Loucy (cell line): Measurements from ENCODE around the gene SLAIN2.
"Not testable (repeated sequence)": the region's sequence is repeated elsewhere in the genome, so short reads cannot be mapped to it uniquely, and the experiment has no call there.

Experiments used
- EZH2phosphoT487 ChIP-seq: fragments of 200-600 bp; IDR thresholded peaks from 2 replicates; pipeline ENCODE4 v1.6.1; 2018; ENCODE audit warnings: antibody characterized with exemption, mild to moderate bottlenecking, moderate library complexity, borderline replicate concordance
- TF ChIP-seq, protein P1 (sequence below): fragments of 200-600 bp; sonication (generic); conservative IDR thresholded peaks from 2 replicates; pipeline ENCODE4 v1.5.1; 2014; ENCODE audit warnings: mild to moderate bottlenecking, antibody characterized with exemption, low read length

DNA sequence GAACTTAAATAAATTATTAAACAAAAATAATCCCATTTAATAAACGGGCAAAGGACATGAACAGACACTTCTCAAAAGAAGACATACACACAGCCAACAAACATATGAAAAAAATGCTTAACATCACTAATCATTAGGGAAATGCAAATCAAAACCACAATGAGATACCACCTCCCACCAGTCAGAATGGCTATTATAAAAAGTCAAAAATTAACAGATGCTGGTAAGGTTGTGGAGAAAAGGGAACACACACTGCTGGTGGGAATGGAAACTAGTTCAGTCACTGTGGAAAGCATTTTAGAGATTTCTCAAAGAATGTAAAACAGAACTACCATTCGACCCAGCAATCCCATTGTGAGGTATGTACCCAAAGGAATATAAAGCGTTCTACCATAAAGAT is 110.3 kb downstream of the SLAIN2 start:
- TF ChIP-seq, protein P1, sequence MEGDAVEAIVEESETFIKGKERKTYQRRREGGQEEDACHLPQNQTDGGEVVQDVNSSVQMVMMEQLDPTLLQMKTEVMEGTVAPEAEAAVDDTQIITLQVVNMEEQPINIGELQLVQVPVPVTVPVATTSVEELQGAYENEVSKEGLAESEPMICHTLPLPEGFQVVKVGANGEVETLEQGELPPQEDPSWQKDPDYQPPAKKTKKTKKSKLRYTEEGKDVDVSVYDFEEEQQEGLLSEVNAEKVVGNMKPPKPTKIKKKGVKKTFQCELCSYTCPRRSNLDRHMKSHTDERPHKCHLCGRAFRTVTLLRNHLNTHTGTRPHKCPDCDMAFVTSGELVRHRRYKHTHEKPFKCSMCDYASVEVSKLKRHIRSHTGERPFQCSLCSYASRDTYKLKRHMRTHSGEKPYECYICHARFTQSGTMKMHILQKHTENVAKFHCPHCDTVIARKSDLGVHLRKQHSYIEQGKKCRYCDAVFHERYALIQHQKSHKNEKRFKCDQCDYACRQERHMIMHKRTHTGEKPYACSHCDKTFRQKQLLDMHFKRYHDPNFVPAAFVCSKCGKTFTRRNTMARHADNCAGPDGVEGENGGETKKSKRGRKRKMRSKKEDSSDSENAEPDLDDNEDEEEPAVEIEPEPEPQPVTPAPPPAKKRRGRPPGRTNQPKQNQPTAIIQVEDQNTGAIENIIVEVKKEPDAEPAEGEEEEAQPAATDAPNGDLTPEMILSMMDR: not testable (repeated sequence)
- TF ChIP-seq EZH2phosphoT487: not testable (repeated sequence)
